Spleen (tissue), 7 donors: ENCODE measurements around the gene HNRNPL.

ENCODE experiments used
- POLR2AphosphoS5 ChIP-seq, 3 donors: sonication (generic); formaldehyde crosslinking; IDR thresholded peaks; one replicate each; pipeline ENCODE4 v1.5.1; 2017; ENCODE audit warnings: antibody characterized with exemption in 3 of 3
- TF ChIP-seq, protein P1 (sequence below), 11 experiments: fragments of 200-600 bp in 7 of 11; fragments of 450-650 bp in 4 of 11; sonication (generic) in 4 of 11; IDR thresholded peaks in 8 of 11; conservative IDR thresholded peaks in 3 of 11; 1 replicate in 7 of 11; 2 replicates in 4 of 11; pipeline versions ENCODE4 v1.4.0 to v1.8.0; 2016 to 2021; ENCODE audit warnings: antibody characterized with exemption in 11 of 11, inconsistent platforms in 4 of 11, mild to moderate bottlenecking in 1 of 11
- donor health status: DM: no; HTN: no; CAD: no; lungs with moderate emphysema.
- donor health status: DM: no; HTN: no; CAD: no.
- donor health status: DM: no; HTN: no; CAD: no.

GRCh38 chr19:38838986-38839761 lies 10.6 kb downstream of the HNRNPL start:
- TF ChIP-seq, protein P1, sequence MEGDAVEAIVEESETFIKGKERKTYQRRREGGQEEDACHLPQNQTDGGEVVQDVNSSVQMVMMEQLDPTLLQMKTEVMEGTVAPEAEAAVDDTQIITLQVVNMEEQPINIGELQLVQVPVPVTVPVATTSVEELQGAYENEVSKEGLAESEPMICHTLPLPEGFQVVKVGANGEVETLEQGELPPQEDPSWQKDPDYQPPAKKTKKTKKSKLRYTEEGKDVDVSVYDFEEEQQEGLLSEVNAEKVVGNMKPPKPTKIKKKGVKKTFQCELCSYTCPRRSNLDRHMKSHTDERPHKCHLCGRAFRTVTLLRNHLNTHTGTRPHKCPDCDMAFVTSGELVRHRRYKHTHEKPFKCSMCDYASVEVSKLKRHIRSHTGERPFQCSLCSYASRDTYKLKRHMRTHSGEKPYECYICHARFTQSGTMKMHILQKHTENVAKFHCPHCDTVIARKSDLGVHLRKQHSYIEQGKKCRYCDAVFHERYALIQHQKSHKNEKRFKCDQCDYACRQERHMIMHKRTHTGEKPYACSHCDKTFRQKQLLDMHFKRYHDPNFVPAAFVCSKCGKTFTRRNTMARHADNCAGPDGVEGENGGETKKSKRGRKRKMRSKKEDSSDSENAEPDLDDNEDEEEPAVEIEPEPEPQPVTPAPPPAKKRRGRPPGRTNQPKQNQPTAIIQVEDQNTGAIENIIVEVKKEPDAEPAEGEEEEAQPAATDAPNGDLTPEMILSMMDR (IDR thresholded peaks at IDR 0.05 in 8 of 11, conservative IDR thresholded peaks at IDR 0.05 in 3 of 11) = no peak
- TF ChIP-seq POLR2AphosphoS5 (IDR thresholded peaks at IDR 0.05) = peak in 1 of 3 donors; percentile 4
